Thyroid gland (tissue), 4 donors: Measurements from ENCODE around the gene HIPK2.

Experiments used
- POLR2A ChIP-seq, 2 donors: fragments of 450-650 bp; IDR thresholded peaks; one replicate each; pipeline ENCODE4 v1.6.1; 2017; ENCODE audit warnings: antibody characterized with exemption in 2 of 2, mild to moderate bottlenecking in 2 of 2, moderate library complexity in 1 of 2
- TF ChIP-seq, protein P1 (sequence below), 6 experiments: fragments of 200-600 bp in 3 of 6; fragments of 450-650 bp in 3 of 6; sonication (generic) in 3 of 6; IDR thresholded peaks; one replicate each; pipeline ENCODE4 v1.5.1; 2016 to 2019; ENCODE audit warnings: antibody characterized with exemption in 6 of 6, mild to moderate bottlenecking in 2 of 6, inconsistent platforms in 1 of 6, moderate library complexity in 1 of 6

DNA sequence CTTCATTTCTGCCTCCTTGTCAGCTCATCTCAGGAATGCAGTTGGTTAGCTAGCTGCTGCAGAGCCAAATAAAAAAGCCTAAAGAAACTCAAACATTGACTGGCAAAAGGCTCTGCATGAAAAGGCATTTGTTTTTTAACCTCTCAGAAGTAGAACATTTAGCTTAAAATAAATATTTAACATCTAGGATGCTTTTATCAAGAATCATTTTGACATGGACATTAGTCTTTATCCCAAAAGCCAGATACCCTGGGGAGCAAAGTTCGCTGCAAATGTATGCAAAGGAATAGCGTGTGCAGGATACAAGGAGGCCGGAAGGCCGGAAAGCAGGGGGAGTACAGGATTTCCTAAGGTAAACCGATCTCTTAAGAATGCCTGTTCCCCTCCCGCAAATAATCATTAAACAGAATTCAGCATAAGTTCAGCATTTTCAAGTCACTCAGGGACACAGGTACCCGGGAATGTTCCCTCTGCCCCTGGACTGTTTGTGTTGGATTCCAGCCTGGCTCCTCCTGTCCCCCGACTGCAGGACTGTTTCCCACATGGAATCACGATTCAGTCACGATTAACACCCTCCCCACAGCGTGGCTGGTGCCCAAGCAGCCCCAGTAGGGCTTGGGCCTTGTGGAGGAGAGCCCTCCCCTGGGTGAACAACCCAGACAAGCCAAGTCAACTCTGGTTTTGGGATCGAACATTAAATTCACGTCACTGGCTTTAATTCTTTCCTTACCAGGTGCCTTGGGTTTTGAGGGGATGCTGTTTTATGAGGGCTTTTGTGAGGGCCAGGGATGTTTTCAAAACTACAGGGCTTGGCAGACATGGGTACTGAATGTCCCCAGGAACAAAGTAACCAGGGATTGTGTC is 97.8 kb downstream of the HIPK2 start:
- TF ChIP-seq, protein P1, sequence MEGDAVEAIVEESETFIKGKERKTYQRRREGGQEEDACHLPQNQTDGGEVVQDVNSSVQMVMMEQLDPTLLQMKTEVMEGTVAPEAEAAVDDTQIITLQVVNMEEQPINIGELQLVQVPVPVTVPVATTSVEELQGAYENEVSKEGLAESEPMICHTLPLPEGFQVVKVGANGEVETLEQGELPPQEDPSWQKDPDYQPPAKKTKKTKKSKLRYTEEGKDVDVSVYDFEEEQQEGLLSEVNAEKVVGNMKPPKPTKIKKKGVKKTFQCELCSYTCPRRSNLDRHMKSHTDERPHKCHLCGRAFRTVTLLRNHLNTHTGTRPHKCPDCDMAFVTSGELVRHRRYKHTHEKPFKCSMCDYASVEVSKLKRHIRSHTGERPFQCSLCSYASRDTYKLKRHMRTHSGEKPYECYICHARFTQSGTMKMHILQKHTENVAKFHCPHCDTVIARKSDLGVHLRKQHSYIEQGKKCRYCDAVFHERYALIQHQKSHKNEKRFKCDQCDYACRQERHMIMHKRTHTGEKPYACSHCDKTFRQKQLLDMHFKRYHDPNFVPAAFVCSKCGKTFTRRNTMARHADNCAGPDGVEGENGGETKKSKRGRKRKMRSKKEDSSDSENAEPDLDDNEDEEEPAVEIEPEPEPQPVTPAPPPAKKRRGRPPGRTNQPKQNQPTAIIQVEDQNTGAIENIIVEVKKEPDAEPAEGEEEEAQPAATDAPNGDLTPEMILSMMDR (IDR thresholded peaks at IDR 0.05), result no peak
- TF ChIP-seq POLR2A (IDR thresholded peaks at IDR 0.05), result no peak
